Large intestine (tissue), 3 donors: Measurements from ENCODE around the gene DUSP16. TPM values are rescaled to one million over a fixed set of nuclear protein-coding genes. Genes with fewer than 3 reads are reported as not detected.

Experiments
- DNase-seq, 2 donors: peaks; one replicate each; pipeline versions ENCODE4 v3.0.0 to v3.0.0-alpha.2; 2013
- H3K27ac ChIP-seq: one replicate; pipeline ENCODE4 v1.5.1; 2013; ENCODE audit warnings: low read length
- H3K27me3 ChIP-seq: 2 replicates; pipeline ENCODE4 v1.6.1; 2013; ENCODE audit warnings: low read length; ENCODE audit not compliant: control insufficient read depth, insufficient read depth
- H3K36me3 ChIP-seq: 2 replicates; pipeline ENCODE4 v1.6.1; 2013; ENCODE audit warnings: low read length; ENCODE audit not compliant: control insufficient read depth, insufficient read depth
- H3K4me1 ChIP-seq: one replicate; pipeline ENCODE4 v1.6.1; 2013; ENCODE audit warnings: low read length; ENCODE audit not compliant: control insufficient read depth, insufficient read depth
- H3K4me3 ChIP-seq: one replicate; pipeline ENCODE4 v1.5.1; 2013; ENCODE audit warnings: low read length
- H3K9me3 ChIP-seq: one replicate; pipeline ENCODE4 v1.6.1; 2013; ENCODE audit warnings: mild to moderate bottlenecking, low read depth, low read length, moderate library complexity; ENCODE audit not compliant: control insufficient read depth
- WGBS: methylation state at CpG from one replicate; pipeline ENCODE4 v1.1.5; 2013; ENCODE audit warnings: low lambda C conversion rate; ENCODE audit not compliant: insufficient coverage; 5-methylcytosine and 5-hydroxymethylcytosine counted together
- polyA plus RNA-seq: library from polyadenylated mRNA; unstranded; fragments of 120-200 nt; gene quantifications from one replicate; pipeline ENCODE4 v1.2.1, GENCODE V29; 2013

Gene DUSP16
- polyA plus RNA-seq, 1 donor: 51.7 TPM

- no peak overlapping the region for H3K4me3 ChIP-seq
- H3K4me1 ChIP-seq: peaks cover 7% of the 10 kb centered on the region
- no peaks in the 10 kb centered on the region for H3K9me3 ChIP-seq
- H3K27ac ChIP-seq: no peak overlapping the region
- H3K36me3 ChIP-seq: peaks cover 10% of the 10 kb centered on the region
- no peak for DNase-seq
- no peaks in the 10 kb centered on the region for H3K27me3 ChIP-seq
- WGBS: 100% methylated on average over 1 of the region's 2 CpGs
These were observed 13.2 kb downstream of the DUSP16 start for GRCh38 chr12:12549426-12549825.

GRCh38 chr12:12548713-12549112 lies 13.9 kb downstream of the DUSP16 start:
- DNase-seq: no peak
- peaks cover 7% of the 10 kb centered on the region for H3K4me1 ChIP-seq
- peaks cover 8% of the 10 kb centered on the region for H3K36me3 ChIP-seq
- no peak overlapping the region for H3K4me3 ChIP-seq
- no peaks in the 10 kb centered on the region for H3K9me3 ChIP-seq
- WGBS: no CpG with 5 or more reads among the region's 2 CpGs
- no peak overlapping the region for H3K27ac ChIP-seq
- H3K27me3 ChIP-seq: no peaks in the 10 kb centered on the region

GRCh38 chr12:12546314-12546772 lies 16.3 kb downstream of the DUSP16 start:
- no peaks in the 10 kb centered on the region for H3K9me3 ChIP-seq
- DNase-seq: no peak
- peak overlapping the region; percentile 23 for H3K27ac ChIP-seq
- H3K27me3 ChIP-seq: no peaks in the 10 kb centered on the region
- H3K4me1 ChIP-seq: peaks cover 7% of the 10 kb centered on the region
- no peak overlapping the region for H3K4me3 ChIP-seq
- H3K36me3 ChIP-seq: peaks cover 5% of the 10 kb centered on the region
- no CpG with 5 or more reads among the region's 1 CpG for WGBS

- Histone ChIP-seq H3K27ac (no peak overlapping the region), H3K4me3 (no peak overlapping the region), H3K36me3 (peaks cover 2% of the 10 kb centered on the region), H3K9me3 (no peaks in the 10 kb centered on the region), H3K4me1 (peaks cover 13% of the 10 kb centered on the region), H3K27me3 (no peaks in the 10 kb centered on the region)
- DNase-seq: no peak
- 100% methylated on average over 1 of the region's 2 CpGs for WGBS
These were observed 18.7 kb downstream of the DUSP16 start for GRCh38 chr12:12543959-12544358.

- H3K9me3 ChIP-seq: no peaks in the 10 kb centered on the region
These were observed 19.7 kb downstream of the DUSP16 start for GRCh38 chr12:12542964-12543363.

GRCh38 chr12:12542286-12542685 lies 20.4 kb downstream of the DUSP16 start:
- 80% methylated on average over 1 of the region's 5 CpGs for WGBS

More at GRCh38 chr12:12542964-12543363, 19.7 kb downstream of the DUSP16 start:
- WGBS: no CpG with 5 or more reads among the region's 4 CpGs
- Histone ChIP-seq H3K27ac (no peak overlapping the region), H3K4me3 (no peak overlapping the region), H3K27me3 (no peaks in the 10 kb centered on the region), H3K4me1 (peaks cover 13% of the 10 kb centered on the region), H3K36me3 (peaks cover 2% of the 10 kb centered on the region)
- DNase-seq: no peak

GRCh38 chr12:12541782-12542181 lies 20.9 kb downstream of the DUSP16 start:
- Histone ChIP-seq H3K27me3 (no peaks in the 10 kb centered on the region), H3K4me1 (peaks cover 9% of the 10 kb centered on the region), H3K36me3 (peaks cover 2% of the 10 kb centered on the region), H3K27ac (no peak overlapping the region), H3K9me3 (no peaks in the 10 kb centered on the region), H3K4me3 (no peak overlapping the region)
- no CpG with 5 or more reads among the region's 4 CpGs for WGBS
- DNase-seq: no peak

More at GRCh38 chr12:12542286-12542685, 20.4 kb downstream of the DUSP16 start:
- Histone ChIP-seq H3K27me3 (no peaks in the 10 kb centered on the region), H3K36me3 (peaks cover 2% of the 10 kb centered on the region), H3K27ac (no peak overlapping the region), H3K9me3 (no peaks in the 10 kb centered on the region), H3K4me1 (peaks cover 9% of the 10 kb centered on the region), H3K4me3 (no peak overlapping the region)
- DNase-seq: no peak

GRCh38 chr12:12540261-12541013 lies 22.2 kb downstream of the DUSP16 start:
- DNase-seq: no peak
- Histone ChIP-seq H3K27ac (no peak overlapping the region), H3K4me1 (peaks cover 6% of the 10 kb centered on the region)

GRCh38 chr12:12539028-12539810 lies 23.4 kb downstream of the DUSP16 start:
- no CpG with 5 or more reads among the region's 7 CpGs for WGBS
- peak; percentile 42 to 59 for DNase-seq
- peak overlapping the region; percentile 36 for H3K27ac ChIP-seq

More at GRCh38 chr12:12540261-12541013, 22.2 kb downstream of the DUSP16 start:
- no peak overlapping the region for H3K4me3 ChIP-seq
- WGBS: 100% methylated on average over 1 of the region's 5 CpGs
- no peaks in the 10 kb centered on the region for H3K27me3 ChIP-seq
- no peaks in the 10 kb centered on the region for H3K9me3 ChIP-seq
- peaks cover 2% of the 10 kb centered on the region for H3K36me3 ChIP-seq

GRCh38 chr12:12538535-12538934 lies 24.1 kb downstream of the DUSP16 start:
- peaks cover 2% of the 10 kb centered on the region for H3K36me3 ChIP-seq
- no peak overlapping the region for H3K4me3 ChIP-seq
- H3K27me3 ChIP-seq: no peaks in the 10 kb centered on the region
- no peaks in the 10 kb centered on the region for H3K9me3 ChIP-seq
- H3K27ac ChIP-seq: peak overlapping the region; percentile 36
- no peak for DNase-seq
- WGBS: no CpG with 5 or more reads among the region's 3 CpGs
- H3K4me1 ChIP-seq: peaks cover 21% of the 10 kb centered on the region

More at GRCh38 chr12:12539028-12539810, 23.4 kb downstream of the DUSP16 start:
- Histone ChIP-seq H3K9me3 (no peaks in the 10 kb centered on the region), H3K4me1 (peaks cover 14% of the 10 kb centered on the region), H3K36me3 (peaks cover 2% of the 10 kb centered on the region), H3K4me3 (no peak overlapping the region), H3K27me3 (no peaks in the 10 kb centered on the region)
